ENCODE results near the gene MLN.

MLN gene

GRCh38 chr6:33803571-33804053 is at the start of gene MLN:
Gene MLN, minus strand, starts transcription at chr6:33804003. Its CDS starts 2,840 bp downstream, at chr6:33801163.
- H3K4me3 ChIP-seq (ENCODE audit: low read length), result no peak within 1 kb of the TSS
- peaks cover 9% of the 10 kb centered on the region; the same call in 1 of the 2 replicates for H3K4me1 ChIP-seq (ENCODE audit: insufficient read depth, low read length)
- no peaks in the 10 kb centered on the region for H3K36me3 ChIP-seq (ENCODE audit: insufficient read depth, low read depth, low read length)
- no peaks in the 10 kb centered on the region for H3K9me3 ChIP-seq (ENCODE audit: insufficient read depth, low read depth, low read length)
- no peak within 1 kb of the TSS for H3K9ac ChIP-seq (ENCODE audit: low read depth, low read length)
- H3K27me3 ChIP-seq (ENCODE audit: insufficient read depth, low read length), result no peaks in the 10 kb centered on the region
- H3K27ac ChIP-seq (ENCODE audit: low read length), result no peak within 1 kb of the TSS

DNA sequence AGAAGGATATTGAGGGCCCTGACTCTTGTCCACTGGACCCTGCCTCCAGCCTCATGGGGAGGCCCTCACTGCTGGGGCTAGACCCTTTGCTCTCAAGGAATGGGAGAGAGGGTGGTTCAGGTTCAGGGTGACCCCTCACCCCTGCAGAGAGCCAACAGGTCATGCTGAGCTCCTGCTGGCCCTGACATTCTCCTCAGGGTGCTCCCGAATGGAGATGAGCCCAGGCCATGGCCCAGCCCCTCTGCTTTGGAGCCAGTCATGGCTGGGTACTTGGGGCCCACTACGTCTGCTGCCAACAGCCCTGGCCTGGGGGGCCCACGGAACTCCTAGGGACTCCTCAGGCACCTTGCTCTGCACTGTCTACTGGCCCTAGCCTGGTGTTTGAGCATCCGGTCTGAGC is 49.2 kb upstream of the MLN start:
- no peaks in the 10 kb centered on the region for H3K36me3 ChIP-seq (ENCODE audit: insufficient read depth, low read depth, low read length)
- H3K27me3 ChIP-seq (ENCODE audit: insufficient read depth, low read length), result no peaks in the 10 kb centered on the region
- peaks cover 8% of the 10 kb centered on the region; the same call in 1 of the 2 replicates for H3K4me1 ChIP-seq (ENCODE audit: insufficient read depth, low read length)
- no peak overlapping the region for H3K4me3 ChIP-seq (ENCODE audit: low read length)
- H3K27ac ChIP-seq (ENCODE audit: low read length), result no peak overlapping the region
- no peak overlapping the region for H3K9ac ChIP-seq (ENCODE audit: low read depth, low read length)
- no peaks in the 10 kb centered on the region for H3K9me3 ChIP-seq (ENCODE audit: insufficient read depth, low read depth, low read length)

GRCh38 chr6:33851959-33852358 is 48.2 kb upstream of the MLN start:
- H3K36me3 ChIP-seq (ENCODE audit: insufficient read depth, low read depth, low read length), result no peaks in the 10 kb centered on the region
- H3K4me1 ChIP-seq (ENCODE audit: insufficient read depth, low read length), result peaks cover 8% of the 10 kb centered on the region; the same call in 1 of the 2 replicates
- H3K27ac ChIP-seq (ENCODE audit: low read length), result no peak overlapping the region
- H3K4me3 ChIP-seq (ENCODE audit: low read length), result no peak overlapping the region
- no peaks in the 10 kb centered on the region for H3K27me3 ChIP-seq (ENCODE audit: insufficient read depth, low read length)
- H3K9ac ChIP-seq (ENCODE audit: low read depth, low read length), result no peak overlapping the region
- H3K9me3 ChIP-seq (ENCODE audit: insufficient read depth, low read depth, low read length), result no peaks in the 10 kb centered on the region

- Histone ChIP-seq H3K9me3 (ENCODE audit: insufficient read depth, low read depth, low read length) (no peaks in the 10 kb centered on the region), H3K4me3 (ENCODE audit: low read length) (no peak overlapping the region), H3K4me1 (ENCODE audit: insufficient read depth, low read length) (peaks cover 8% of the 10 kb centered on the region; the same call in 1 of the 2 replicates), H3K9ac (ENCODE audit: low read depth, low read length) (no peak overlapping the region), H3K27ac (ENCODE audit: low read length) (no peak overlapping the region), H3K27me3 (ENCODE audit: insufficient read depth, low read length) (no peaks in the 10 kb centered on the region), H3K36me3 (ENCODE audit: insufficient read depth, low read depth, low read length) (no peaks in the 10 kb centered on the region)
Measured at GRCh38 chr6:33850869-33851541, 47.2 kb upstream of the MLN start.

DNA sequence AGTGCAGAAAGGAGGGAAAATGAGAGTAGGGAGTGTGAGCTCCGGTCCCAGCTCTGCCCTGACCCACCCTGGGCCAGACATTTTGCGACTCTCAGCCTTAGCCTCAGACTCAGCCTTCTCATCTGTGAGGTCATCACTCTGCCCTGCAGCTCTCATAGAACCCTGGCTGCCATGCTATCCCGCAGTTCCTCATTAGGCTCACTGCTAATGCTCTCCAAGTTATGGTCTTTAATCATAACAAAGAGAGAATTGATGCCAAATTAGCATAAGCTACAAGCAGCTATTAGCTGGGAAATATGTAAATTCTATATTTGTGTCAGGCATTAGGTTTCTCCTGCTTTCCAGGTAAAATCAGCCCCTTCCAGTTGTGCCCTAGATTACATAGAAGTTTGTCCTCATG is 46.5 kb upstream of the MLN start:
- Histone ChIP-seq H3K27ac (ENCODE audit: low read length) (no peak overlapping the region), H3K27me3 (ENCODE audit: insufficient read depth, low read length) (no peaks in the 10 kb centered on the region), H3K9me3 (ENCODE audit: insufficient read depth, low read depth, low read length) (no peaks in the 10 kb centered on the region)

GRCh38 chr6:33849500-33850075 is 45.8 kb upstream of the MLN start:
- H3K27me3 ChIP-seq (ENCODE audit: insufficient read depth, low read length), result no peaks in the 10 kb centered on the region
- no peaks in the 10 kb centered on the region for H3K36me3 ChIP-seq (ENCODE audit: insufficient read depth, low read depth, low read length)
- no peaks in the 10 kb centered on the region for H3K9me3 ChIP-seq (ENCODE audit: insufficient read depth, low read depth, low read length)
- H3K4me3 ChIP-seq (ENCODE audit: low read length), result no peak overlapping the region
- H3K27ac ChIP-seq (ENCODE audit: low read length), result no peak overlapping the region
- peaks cover 8% of the 10 kb centered on the region; the same call in 1 of the 2 replicates for H3K4me1 ChIP-seq (ENCODE audit: insufficient read depth, low read length)
- no peak overlapping the region for H3K9ac ChIP-seq (ENCODE audit: low read depth, low read length)

More for the DNA sequence above, 46.5 kb upstream of the MLN start:
- Histone ChIP-seq H3K9ac (ENCODE audit: low read depth, low read length) (no peak overlapping the region), H3K4me1 (ENCODE audit: insufficient read depth, low read length) (peaks cover 8% of the 10 kb centered on the region; the same call in 1 of the 2 replicates), H3K36me3 (ENCODE audit: insufficient read depth, low read depth, low read length) (no peaks in the 10 kb centered on the region), H3K4me3 (ENCODE audit: low read length) (no peak overlapping the region)

GRCh38 chr6:33848484-33848883 is 44.7 kb upstream of the MLN start:
- H3K27ac ChIP-seq (ENCODE audit: low read length), result no peak overlapping the region

DNA sequence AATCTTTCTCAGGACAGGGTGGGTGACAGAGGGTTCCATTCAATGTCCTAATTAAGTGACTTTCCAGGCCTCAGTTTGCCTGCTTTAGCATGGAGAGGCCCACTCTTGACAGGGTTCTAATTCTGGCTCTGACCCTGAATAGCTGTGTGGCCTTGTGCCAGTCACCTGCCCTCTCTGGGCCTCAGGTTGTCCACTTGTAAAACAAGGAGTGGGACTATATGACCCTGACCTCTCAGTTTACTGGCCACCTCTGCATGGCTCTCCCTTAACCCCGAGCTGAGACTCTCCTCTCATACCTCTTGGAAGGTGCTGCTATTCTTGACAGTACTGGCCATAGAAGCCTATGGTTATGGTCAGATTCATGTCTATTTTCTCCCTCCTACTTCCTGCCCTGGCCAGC is 44.1 kb upstream of the MLN start:
- Histone ChIP-seq H3K27ac (ENCODE audit: low read length) (no peak overlapping the region), H3K9me3 (ENCODE audit: insufficient read depth, low read depth, low read length) (no peaks in the 10 kb centered on the region), H3K27me3 (ENCODE audit: insufficient read depth, low read length) (no peaks in the 10 kb centered on the region), H3K9ac (ENCODE audit: low read depth, low read length) (no peak overlapping the region), H3K36me3 (ENCODE audit: insufficient read depth, low read depth, low read length) (no peaks in the 10 kb centered on the region), H3K4me1 (ENCODE audit: insufficient read depth, low read length) (peaks cover 8% of the 10 kb centered on the region; the same call in 1 of the 2 replicates), H3K4me3 (ENCODE audit: low read length) (no peak overlapping the region)

More at GRCh38 chr6:33848484-33848883, 44.7 kb upstream of the MLN start:
- peaks cover 8% of the 10 kb centered on the region; the same call in 1 of the 2 replicates for H3K4me1 ChIP-seq (ENCODE audit: insufficient read depth, low read length)
- H3K9ac ChIP-seq (ENCODE audit: low read depth, low read length), result no peak overlapping the region
- H3K27me3 ChIP-seq (ENCODE audit: insufficient read depth, low read length), result no peaks in the 10 kb centered on the region
- no peaks in the 10 kb centered on the region for H3K9me3 ChIP-seq (ENCODE audit: insufficient read depth, low read depth, low read length)
- H3K4me3 ChIP-seq (ENCODE audit: low read length), result no peak overlapping the region
- no peaks in the 10 kb centered on the region for H3K36me3 ChIP-seq (ENCODE audit: insufficient read depth, low read depth, low read length)

- Histone ChIP-seq H3K4me1 (ENCODE audit: insufficient read depth, low read length) (peaks cover 8% of the 10 kb centered on the region; the same call in 1 of the 2 replicates), H3K27me3 (ENCODE audit: insufficient read depth, low read length) (no peaks in the 10 kb centered on the region), H3K36me3 (ENCODE audit: insufficient read depth, low read depth, low read length) (no peaks in the 10 kb centered on the region), H3K27ac (ENCODE audit: low read length) (no peak overlapping the region), H3K9ac (ENCODE audit: low read depth, low read length) (no peak overlapping the region), H3K9me3 (ENCODE audit: insufficient read depth, low read depth, low read length) (no peaks in the 10 kb centered on the region), H3K4me3 (ENCODE audit: low read length) (no peak overlapping the region)
Measured at GRCh38 chr6:33847078-33847477, 43.3 kb upstream of the MLN start.

GRCh38 chr6:33846226-33846625 is 42.4 kb upstream of the MLN start:
- no peaks in the 10 kb centered on the region for H3K27me3 ChIP-seq (ENCODE audit: insufficient read depth, low read length)
- no peak overlapping the region for H3K27ac ChIP-seq (ENCODE audit: low read length)
- no peak overlapping the region for H3K4me3 ChIP-seq (ENCODE audit: low read length)
- H3K9me3 ChIP-seq (ENCODE audit: insufficient read depth, low read depth, low read length), result no peaks in the 10 kb centered on the region
- no peak overlapping the region for H3K9ac ChIP-seq (ENCODE audit: low read depth, low read length)
- H3K4me1 ChIP-seq (ENCODE audit: insufficient read depth, low read length), result peaks cover 8% of the 10 kb centered on the region; the same call in 1 of the 2 replicates
- no peaks in the 10 kb centered on the region for H3K36me3 ChIP-seq (ENCODE audit: insufficient read depth, low read depth, low read length)

- Histone ChIP-seq H3K36me3 (ENCODE audit: insufficient read depth, low read depth, low read length) (no peaks in the 10 kb centered on the region), H3K9me3 (ENCODE audit: insufficient read depth, low read depth, low read length) (no peaks in the 10 kb centered on the region), H3K9ac (ENCODE audit: low read depth, low read length) (no peak overlapping the region), H3K4me1 (ENCODE audit: insufficient read depth, low read length) (peaks cover 6% of the 10 kb centered on the region), H3K4me3 (ENCODE audit: low read length) (no peak overlapping the region), H3K27me3 (ENCODE audit: insufficient read depth, low read length) (no peaks in the 10 kb centered on the region), H3K27ac (ENCODE audit: low read length) (no peak overlapping the region)
Measured at GRCh38 chr6:33845031-33845745, 41.4 kb upstream of the MLN start.

Data from iPS-20b (cell line).